Stomach (tissue), 9 donors: ENCODE measurements around the gene FMO4. TPM values are rescaled to one million over a fixed set of nuclear protein-coding genes. Genes with fewer than 3 reads are reported as not detected.

Experiments used
- DNase-seq, 2 donors: peaks; one replicate each; pipeline versions ENCODE4 v3.0.0 to v3.0.0-alpha.2; 2013 to 2019
- H3K27ac ChIP-seq, 5 donors: fragments of 200-600 bp in 4 of 5; sonication (generic) in 4 of 5; one replicate each; pipeline ENCODE4 v1.5.1; 2013 to 2019; ENCODE audit warnings: mild to moderate bottlenecking in 1 of 5, moderate library complexity in 1 of 5
- H3K27me3 ChIP-seq, 3 donors: fragments of 200-600 bp; sonication (generic); one replicate each; pipeline ENCODE4 v1.5.1; 2017 to 2019; ENCODE audit warnings: mixed run types in 1 of 3
- H3K36me3 ChIP-seq, 4 donors: fragments of 200-600 bp; sonication (generic); 1 replicate in 3 of 4; 2 replicates in 1 of 4; pipeline ENCODE4 v1.5.1; 2016 to 2019
- H3K4me1 ChIP-seq, 4 donors: fragments of 200-600 bp; sonication (generic); one replicate each; pipeline ENCODE4 v1.5.1; 2016 to 2019
- H3K4me3 ChIP-seq, 4 donors: fragments of 200-600 bp; sonication (generic) in 3 of 4; one replicate each; pipeline ENCODE4 v1.5.1; 2016 to 2019; ENCODE audit warnings: mild to moderate bottlenecking in 1 of 4
- H3K9me3 ChIP-seq, 4 donors: fragments of 200-600 bp; sonication (generic); one replicate each; pipeline ENCODE4 v1.5.1; 2016 to 2019
- CTCF ChIP-seq, 7 experiments: fragments of 450-650 bp in 4 of 7; fragments of 200-600 bp in 3 of 7; sonication (generic) in 3 of 7; IDR thresholded peaks; one replicate each; pipeline ENCODE4 v1.5.1; 2016 to 2019; ENCODE audit warnings: antibody characterized with exemption in 7 of 7, control low read depth in 2 of 7, mild to moderate bottlenecking in 1 of 7
- EP300 ChIP-seq: sonication (generic); formaldehyde crosslinking; IDR thresholded peaks from one replicate; pipeline ENCODE4 v1.6.1; 2017; ENCODE audit warnings: antibody characterized with exemption
- POLR2A ChIP-seq, 4 donors: fragments of 450-650 bp; IDR thresholded peaks; one replicate each; pipeline ENCODE4 v1.6.1; 2016; ENCODE audit warnings: antibody characterized with exemption in 4 of 4, control low read depth in 2 of 4, mild to moderate bottlenecking in 1 of 4, moderate library complexity in 1 of 4
- POLR2AphosphoS5 ChIP-seq, 3 donors: sonication (generic); formaldehyde crosslinking; IDR thresholded peaks; one replicate each; pipeline ENCODE4 v1.6.1; 2016; ENCODE audit warnings: antibody characterized with exemption in 3 of 3
- WGBS, 5 donors: extraction: QIAGEN DNeasy Blood & Tissue Kit in 3 of 5; methylation state at CpG; one replicate each; pipeline versions ENCODE4 v1.1.5 to v1.1.7; 2013 to 2018; 5-methylcytosine and 5-hydroxymethylcytosine counted together
- intact Hi-C: fragments of 100-400 bp; cut with DNase I; formaldehyde crosslinking; loops from one replicate; pipeline ENCODE4 v1.15.1; 2023; ENCODE audit warnings: low total_unique reads
- polyA plus RNA-seq, 3 donors: library from polyadenylated mRNA; stranded (reverse); fragments of 200-250 nt; gene quantifications; one replicate each; pipeline ENCODE4 v1.2.3, GENCODE V29; 2013
- total RNA-seq, 5 donors: library from RNA; depleted of rRNA; stranded (reverse); fragments of >200 nt; gene quantifications; one replicate each; pipeline versions ENCODE4 v1.1.0 to v1.2.3, GENCODE V29; 2014 to 2016
- donor health status: healthy with polysubstance abuse.
- donor health status: Bipolar disorder and iron deficiency.
- donor health status: healthy.

Gene FMO4
- total and polyA plus RNA-seq, 8 donors: 0.89 to 12.2 (median 3.8) TPM; not detected in 1

GRCh38 chr1:171295821-171296220 lies 18.2 kb upstream of the FMO4 start:
- no peak for TF ChIP-seq CTCF (IDR thresholded peaks at IDR 0.05)
- TF ChIP-seq POLR2A (IDR thresholded peaks at IDR 0.05): no peak
- no peak for TF ChIP-seq POLR2AphosphoS5 (IDR thresholded peaks at IDR 0.05)
- TF ChIP-seq EP300: no peak
- Histone ChIP-seq H3K27ac (no peak overlapping the region), H3K36me3 (no peaks in the 10 kb centered on the region), H3K4me3 (no peak overlapping the region), H3K4me1 (no peaks in the 10 kb centered on the region), H3K9me3 (peaks cover 0 to 16% (median 16%) of the 10 kb centered on the region in 4 donors), H3K27me3 (no peaks in the 10 kb centered on the region)
- DNase-seq: no peak
- intact Hi-C loops: no loop called here
- WGBS, 5 donors: 80 to 87% (median 84%) methylated on average over 3 of the region's 3 CpGs

GRCh38 chr1:171296897-171297296 lies 17.1 kb upstream of the FMO4 start:
- intact Hi-C loops: no loop called here
- no peak for DNase-seq
- Histone ChIP-seq H3K4me3 (no peak overlapping the region), H3K27ac (no peak overlapping the region), H3K27me3 (no peaks in the 10 kb centered on the region), H3K4me1 (no peaks in the 10 kb centered on the region), H3K36me3 (no peaks in the 10 kb centered on the region), H3K9me3 (peaks cover 0 to 22% (median 18%) of the 10 kb centered on the region in 4 donors)
- WGBS, 5 donors: 67 to 88% (median 74%) methylated on average over 2 of the region's 2 CpGs
- TF ChIP-seq CTCF (IDR thresholded peaks at IDR 0.05) (no peak), EP300 (no peak), POLR2AphosphoS5 (IDR thresholded peaks at IDR 0.05) (no peak), POLR2A (IDR thresholded peaks at IDR 0.05) (no peak)

- Histone ChIP-seq H3K36me3 (no peaks in the 10 kb centered on the region), H3K4me1 (no peaks in the 10 kb centered on the region), H3K27me3 (no peaks in the 10 kb centered on the region), H3K27ac (no peak overlapping the region), H3K9me3 (peaks cover 0 to 22% (median 18%) of the 10 kb centered on the region in 4 donors), H3K4me3 (no peak overlapping the region)
- intact Hi-C loops: no loop called here
- WGBS, 5 donors: 52 to 68% (median 57%) methylated on average over 4 of the region's 4 CpGs
- no peak for TF ChIP-seq CTCF (IDR thresholded peaks at IDR 0.05)
- no peak for TF ChIP-seq POLR2A (IDR thresholded peaks at IDR 0.05)
- TF ChIP-seq POLR2AphosphoS5 (IDR thresholded peaks at IDR 0.05): no peak
- TF ChIP-seq EP300: no peak
- DNase-seq: no peak
Observed at GRCh38 chr1:171298696-171299095, 15.3 kb upstream of the FMO4 start.

GRCh38 chr1:171299342-171299741 lies 14.6 kb upstream of the FMO4 start:
- no peak for DNase-seq
- H3K36me3 ChIP-seq: no peaks in the 10 kb centered on the region
- intact Hi-C loops: no loop called here
- no peak overlapping the region for H3K27ac ChIP-seq
- H3K27me3 ChIP-seq: no peaks in the 10 kb centered on the region
- H3K9me3 ChIP-seq: peaks cover 0 to 22% (median 18%) of the 10 kb centered on the region in 4 donors
- no peaks in the 10 kb centered on the region for H3K4me1 ChIP-seq
- no peak for TF ChIP-seq CTCF (IDR thresholded peaks at IDR 0.05)
- no peak for TF ChIP-seq POLR2A (IDR thresholded peaks at IDR 0.05)
- TF ChIP-seq EP300: no peak
- no peak for TF ChIP-seq POLR2AphosphoS5 (IDR thresholded peaks at IDR 0.05)
- no peak overlapping the region for H3K4me3 ChIP-seq
- WGBS, 5 donors: 73 to 93% (median 74%) methylated on average over 2 of the region's 2 CpGs
